Activated T-cell treated with anti-CD3 and anti-CD28 coated beads, Interleukin-2, amount 50 U/mL, for 72 hours (primary cell): Measurements from ENCODE around the gene ATP5MG. TPM values are rescaled to one million over a fixed set of nuclear protein-coding genes. Genes with fewer than 3 reads are reported as not detected.
"Not testable (repeated sequence)": the region's sequence is repeated elsewhere in the genome, so short reads cannot be mapped to it uniquely, and the experiment has no call there.

ENCODE experiments used
- ATAC-seq, 2 donors: fragments of 150-1000 bp; cut with Tn5 transposase; replicated peaks in 1 of 2; 2 replicates each; pipeline ENCODE4 v1.10.0; 2021; ENCODE audit warnings: moderate library complexity in 2 of 2, mild to moderate bottlenecking in 1 of 2
- DNase-seq, 2 donors: peaks; one replicate each; pipeline ENCODE4 v3.0.0; 2021 to 2022; ENCODE audit warnings: mixed read lengths in 1 of 2
- H3K27ac Mint-ChIP-seq: one replicate; pipeline ENCODE4 v1.8.0; 2022; ENCODE audit warnings: mild to moderate bottlenecking, moderate library complexity, mixed read lengths
- H3K27me3 Mint-ChIP-seq: one replicate; pipeline ENCODE4 v1.8.0; 2022; ENCODE audit warnings: low read depth, mixed read lengths
- H3K36me3 Mint-ChIP-seq, 2 donors: one replicate each; pipeline ENCODE4 v1.8.0; 2022; ENCODE audit warnings: mixed read lengths in 2 of 2, mild to moderate bottlenecking in 1 of 2; ENCODE audit not compliant: insufficient read depth in 2 of 2
- H3K4me1 Mint-ChIP-seq: one replicate; pipeline ENCODE4 v1.8.0; 2022; ENCODE audit warnings: low read depth, mixed read lengths
- H3K4me3 Mint-ChIP-seq, 2 donors: one replicate each; pipeline ENCODE4 v1.8.0; 2022; ENCODE audit warnings: mild to moderate bottlenecking in 2 of 2, mixed read lengths in 2 of 2, moderate library complexity in 2 of 2
- H3K9me3 Mint-ChIP-seq, 2 donors: one replicate each; pipeline ENCODE4 v1.8.0; 2022; ENCODE audit warnings: mixed read lengths in 2 of 2
- total RNA-seq, 2 donors: library from RNA; stranded (reverse); gene quantifications; one replicate each; pipeline ENCODE4 v1.2.3, GENCODE V29; 2022

Gene ATP5MG
- total RNA-seq, 2 donors from 2014 or later = 176 to 225 TPM

DNA sequence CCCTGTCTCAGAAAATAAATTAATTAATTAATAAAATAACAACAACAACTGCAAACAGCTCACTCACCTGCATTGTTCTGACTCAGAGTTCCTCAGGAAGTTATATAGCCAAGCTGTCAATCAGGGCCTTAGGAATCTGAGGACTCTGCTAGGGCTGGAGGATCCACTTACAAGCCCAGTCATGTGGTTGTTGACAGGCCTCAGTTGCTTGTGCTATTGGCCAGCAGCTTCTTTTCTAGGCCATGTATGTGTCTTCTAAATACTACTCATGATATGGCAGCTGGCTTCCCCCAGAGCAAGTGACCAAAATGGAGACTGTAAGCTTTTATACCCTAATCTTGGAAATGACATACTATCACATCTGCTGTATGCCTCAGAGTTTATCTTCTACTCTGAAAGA lies 20.8 kb upstream of the ATP5MG start:
- Mint-ChIP-seq H3K27me3 (no peaks in the 10 kb centered on the region), H3K4me3 (no peak overlapping the region), H3K9me3 (no peaks in the 10 kb centered on the region), H3K36me3 (peaks cover 7 to 33% of the 10 kb centered on the region in 2 donors), H3K27ac (no peak overlapping the region), H3K4me1 (peaks cover 5% of the 10 kb centered on the region)
- DNase-seq = no peak
- ATAC-seq = no peak

DNA sequence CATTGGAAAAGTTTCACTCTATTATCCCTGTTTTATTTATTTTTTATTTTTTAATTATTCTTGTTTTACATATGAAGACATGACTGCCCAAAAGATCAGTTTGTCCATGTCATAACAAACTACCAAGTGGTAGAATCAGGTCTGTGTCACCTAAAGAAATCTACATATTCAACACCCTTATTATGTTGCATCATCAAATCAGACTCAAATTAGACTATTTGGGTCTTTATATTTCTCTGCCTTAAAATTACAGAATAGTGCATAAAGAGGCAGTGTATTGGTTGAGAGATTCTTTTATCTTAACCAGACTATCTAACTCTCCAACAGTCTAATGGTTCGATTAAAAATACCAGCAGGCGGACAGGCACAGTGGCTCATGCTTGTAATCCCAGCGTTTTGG lies 18.5 kb upstream of the ATP5MG start:
- Mint-ChIP-seq H3K27me3 (no peaks in the 10 kb centered on the region), H3K9me3 (no peaks in the 10 kb centered on the region), H3K27ac (no peak overlapping the region), H3K36me3 (peaks cover 12 to 46% of the 10 kb centered on the region in 2 donors), H3K4me3 (no peak overlapping the region), H3K4me1 (no peaks in the 10 kb centered on the region)
- ATAC-seq = no peak
- no peak for DNase-seq

DNA sequence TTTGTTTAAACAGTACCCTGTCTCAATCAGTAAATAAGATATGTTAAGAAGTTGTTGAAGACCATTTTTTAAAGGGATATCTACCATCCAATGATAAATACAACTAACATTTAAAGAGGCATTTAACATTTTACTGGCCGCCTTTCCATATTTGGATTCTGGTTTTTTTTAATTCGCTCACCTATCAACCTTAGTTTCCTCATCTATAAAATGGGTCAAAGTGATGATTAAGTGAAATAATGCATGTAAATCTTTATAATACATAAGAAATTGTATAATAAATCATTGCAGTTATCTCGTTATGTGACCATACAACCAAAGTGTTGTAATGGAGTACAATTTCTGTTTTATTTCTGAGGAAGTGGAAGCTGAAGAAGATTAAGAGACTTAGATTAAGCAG lies 17.7 kb upstream of the ATP5MG start:
- no peak overlapping the region for H3K27ac Mint-ChIP-seq
- peaks cover 12 to 46% of the 10 kb centered on the region in 2 donors for H3K36me3 Mint-ChIP-seq

DNA sequence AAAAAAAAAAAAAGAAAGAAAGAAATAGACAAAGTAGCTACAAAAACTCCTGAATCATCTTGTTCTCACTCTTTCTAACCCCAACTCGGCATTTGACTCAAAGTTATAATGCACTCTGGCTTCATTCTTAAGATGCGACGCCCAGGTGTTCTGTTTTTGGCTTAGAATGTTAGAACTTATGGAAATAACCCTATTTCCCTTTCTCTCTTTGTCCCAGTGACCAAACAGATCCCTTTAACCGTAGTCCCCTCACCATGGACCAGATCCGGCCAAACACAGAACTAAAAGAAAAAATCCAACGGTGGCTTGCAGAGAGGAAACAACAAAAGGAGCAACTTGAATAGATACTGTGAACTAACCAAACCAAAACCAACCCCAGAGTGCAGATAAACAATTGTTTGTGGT lies 5.3 kb upstream of the ATP5MG start:
- Mint-ChIP-seq H3K27ac (peak overlapping the region; percentile 91), H3K27me3 (no peaks in the 10 kb centered on the region), H3K4me3 (peak overlapping the region; percentile 50 to 83), H3K36me3 (peaks cover 0 to 24% of the 10 kb centered on the region in 2 donors), H3K9me3 (no peaks in the 10 kb centered on the region), H3K4me1 (peaks cover 53% of the 10 kb centered on the region)
- peak; percentile 36 to 52 for ATAC-seq
- DNase-seq = peak in 1 of 2 donors; percentile 32

More for the DNA sequence above, 17.7 kb upstream of the ATP5MG start:
- no peaks in the 10 kb centered on the region for H3K9me3 Mint-ChIP-seq
- H3K27me3 Mint-ChIP-seq = no peaks in the 10 kb centered on the region
- DNase-seq (no peak), ATAC-seq (no peak)
- H3K4me3 Mint-ChIP-seq = no peak overlapping the region
- H3K4me1 Mint-ChIP-seq = no peaks in the 10 kb centered on the region

DNA sequence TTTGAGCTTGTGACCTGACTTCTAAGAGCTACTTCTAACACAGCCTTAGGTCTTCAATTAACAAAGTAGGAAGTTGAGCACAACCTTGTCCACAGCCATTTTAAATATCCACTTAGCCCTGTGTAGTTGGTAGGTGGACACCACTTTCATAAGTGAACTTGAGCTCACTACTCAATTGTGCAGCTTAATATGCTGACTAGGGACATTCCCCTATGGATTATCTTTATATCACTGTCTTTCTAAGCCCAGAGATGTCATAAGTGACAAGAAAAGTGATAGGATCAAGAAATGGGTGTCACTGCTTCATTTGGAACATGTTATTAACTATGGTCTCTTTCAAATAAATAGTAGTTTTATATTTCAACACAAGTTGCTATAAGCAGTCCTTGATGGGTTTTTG lies 4.0 kb upstream of the ATP5MG start:
- Mint-ChIP-seq H3K27ac (peak overlapping the region; percentile 100), H3K4me3 (no peak overlapping the region), H3K27me3 (no peaks in the 10 kb centered on the region), H3K4me1 (peaks cover 60% of the 10 kb centered on the region), H3K9me3 (no peaks in the 10 kb centered on the region), H3K36me3 (peaks cover 2 to 29% of the 10 kb centered on the region in 2 donors)
- no peak for ATAC-seq
- no peak for DNase-seq

DNA sequence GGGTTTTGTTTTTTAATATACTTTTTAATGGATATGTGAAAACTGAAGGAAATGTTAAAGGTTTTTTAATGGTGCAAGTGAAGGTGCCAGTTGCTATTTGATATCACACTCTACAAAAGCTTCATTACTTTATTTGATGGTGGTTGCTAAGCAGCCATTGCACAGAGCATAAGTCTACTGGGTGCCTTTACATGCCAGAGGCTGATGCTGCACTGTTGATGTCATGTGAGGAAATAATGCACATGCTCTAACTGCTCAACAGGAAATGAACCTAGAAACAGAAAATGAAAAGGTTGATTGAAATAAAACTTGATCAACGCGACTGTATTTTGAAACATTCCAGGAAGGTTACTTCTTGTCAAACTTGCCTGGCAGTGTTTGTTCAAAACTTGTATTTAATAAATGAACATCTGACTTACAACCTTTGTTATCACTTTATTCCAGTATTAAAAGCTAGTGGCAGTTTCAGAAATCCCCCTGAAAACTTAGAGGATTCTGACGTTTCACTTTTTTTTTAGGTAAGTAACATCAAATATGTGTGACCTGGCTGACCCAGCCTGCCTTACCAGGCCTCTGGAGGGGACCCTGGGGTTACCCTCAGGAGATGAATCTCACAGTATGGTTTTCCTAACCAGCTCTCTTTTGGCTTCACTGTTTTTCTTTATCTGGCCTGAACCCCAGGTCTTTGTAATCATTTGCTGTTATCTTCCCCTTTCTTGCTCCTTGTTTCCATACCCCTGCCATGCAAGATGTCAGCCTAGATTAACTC lies 2.4 kb upstream of the ATP5MG start:
- H3K4me3 Mint-ChIP-seq = peak overlapping the region; percentile 96 to 98
- DNase-seq = peak; percentile 56 to 58
- H3K27ac Mint-ChIP-seq = peak overlapping the region; percentile 100
- H3K36me3 Mint-ChIP-seq = peaks cover 2 to 23% of the 10 kb centered on the region in 2 donors
- no peaks in the 10 kb centered on the region for H3K27me3 Mint-ChIP-seq
- no peaks in the 10 kb centered on the region for H3K9me3 Mint-ChIP-seq
- ATAC-seq = peak; percentile 82 to 86
- peaks cover 70% of the 10 kb centered on the region for H3K4me1 Mint-ChIP-seq

DNA sequence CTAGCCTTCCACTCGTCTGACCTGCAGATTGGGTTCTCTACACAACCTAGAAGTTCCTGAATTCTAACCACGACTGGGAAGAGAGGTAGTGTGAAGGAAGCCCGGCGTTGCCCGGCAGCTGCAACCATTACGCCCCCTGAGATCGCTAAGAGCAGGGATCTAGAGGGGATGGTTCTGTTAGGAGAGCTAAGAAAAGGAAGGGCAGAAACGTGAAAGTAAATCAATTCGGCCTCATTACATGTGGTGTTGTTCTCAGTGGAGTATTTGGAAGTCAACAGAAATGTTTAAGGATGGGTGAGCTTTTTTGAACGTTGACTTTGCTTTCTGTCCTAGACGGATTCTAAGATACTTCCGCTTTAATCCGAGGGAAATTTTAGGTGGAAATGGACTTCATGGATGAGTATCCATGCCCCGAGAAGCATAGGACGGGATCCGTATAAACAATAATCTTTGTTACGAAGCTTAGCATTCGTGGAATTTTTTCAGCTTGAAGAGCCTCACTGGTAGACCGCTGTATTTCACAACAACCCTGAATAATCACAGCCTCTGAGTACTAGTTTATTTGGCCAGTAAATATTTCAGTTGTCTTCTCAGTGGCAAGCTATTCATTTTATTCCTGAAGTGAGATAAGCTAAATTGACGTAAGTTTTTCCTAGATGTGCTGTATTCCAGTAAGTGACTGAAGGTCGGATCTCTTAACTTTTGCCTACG lies 629 bp downstream of the ATP5MG start:
- Mint-ChIP-seq H3K4me1 (peaks cover 83% of the 10 kb centered on the region), H3K9me3 (no peaks in the 10 kb centered on the region), H3K4me3 (peak overlapping the region; percentile 96 to 98), H3K27me3 (no peaks in the 10 kb centered on the region), H3K27ac (peak overlapping the region; percentile 100), H3K36me3 (peaks cover 6 to 14% of the 10 kb centered on the region in 2 donors)
- DNase-seq (no peak), ATAC-seq (no peak)

DNA sequence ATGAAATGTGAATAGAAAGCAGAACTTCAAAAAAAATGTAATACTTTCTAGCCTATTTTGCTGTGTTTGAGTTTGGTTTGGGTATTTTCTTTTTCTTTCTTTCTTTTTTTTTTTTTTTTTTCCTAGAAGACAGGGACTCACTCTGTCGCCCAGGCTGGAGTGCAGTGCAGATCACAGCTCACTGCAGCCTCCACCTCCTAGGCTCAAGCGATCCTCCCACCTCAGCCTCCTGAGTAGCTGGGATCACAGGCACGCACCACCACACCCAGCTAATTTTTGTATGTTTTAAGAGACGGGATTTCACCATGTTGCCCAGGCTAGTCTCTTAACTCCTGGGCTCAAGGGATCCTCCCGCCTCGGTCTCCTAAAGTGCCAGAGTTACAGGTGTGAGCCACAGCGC lies 1.2 kb downstream of the ATP5MG start:
- H3K9me3 Mint-ChIP-seq, ATAC-seq, DNase-seq, H3K27me3 Mint-ChIP-seq: not testable (repeated sequence)
- H3K4me3 Mint-ChIP-seq = peak overlapping the region; percentile 96 to 98
- peaks cover 79% of the 10 kb centered on the region for H3K4me1 Mint-ChIP-seq
- H3K27ac Mint-ChIP-seq = peak overlapping the region; percentile 100
- H3K36me3 Mint-ChIP-seq = peaks cover 6 to 17% of the 10 kb centered on the region in 2 donors

DNA sequence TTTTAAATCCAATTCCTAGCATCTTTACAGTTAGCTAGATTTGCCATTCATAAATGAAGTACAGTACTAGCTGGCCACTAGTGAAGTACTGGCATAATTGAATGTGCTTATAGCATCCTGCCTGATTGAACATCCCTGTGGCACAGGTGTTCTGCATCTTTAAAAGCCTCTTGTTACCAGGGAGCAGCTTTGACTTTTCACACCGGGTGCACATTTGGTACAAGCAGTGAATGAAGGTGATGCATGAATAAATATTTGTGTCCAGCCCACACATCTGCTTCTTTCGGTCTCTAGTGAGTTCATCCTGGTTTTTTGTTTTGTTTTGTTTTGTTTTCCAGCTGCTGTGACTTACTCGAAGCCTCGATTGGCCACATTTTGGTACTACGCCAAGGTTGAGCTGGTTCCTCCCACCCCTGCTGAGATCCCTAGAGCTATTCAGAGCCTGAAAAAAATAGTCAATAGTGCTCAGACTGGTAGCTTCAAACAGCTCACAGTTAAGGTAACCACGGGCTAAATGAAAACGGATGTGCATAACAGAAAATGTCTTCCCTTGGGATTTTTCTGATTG lies 5.3 kb downstream of the ATP5MG start:
- H3K9me3 Mint-ChIP-seq = no peaks in the 10 kb centered on the region
- no peak for DNase-seq
- peak overlapping the region in 1 of 2 donors; percentile 60 for H3K4me3 Mint-ChIP-seq
- no peak for ATAC-seq
- no peaks in the 10 kb centered on the region for H3K27me3 Mint-ChIP-seq
- H3K4me1 Mint-ChIP-seq = peaks cover 48% of the 10 kb centered on the region
- H3K27ac Mint-ChIP-seq = peak overlapping the region; percentile 96
- H3K36me3 Mint-ChIP-seq = peaks cover 4 to 26% of the 10 kb centered on the region in 2 donors

DNA sequence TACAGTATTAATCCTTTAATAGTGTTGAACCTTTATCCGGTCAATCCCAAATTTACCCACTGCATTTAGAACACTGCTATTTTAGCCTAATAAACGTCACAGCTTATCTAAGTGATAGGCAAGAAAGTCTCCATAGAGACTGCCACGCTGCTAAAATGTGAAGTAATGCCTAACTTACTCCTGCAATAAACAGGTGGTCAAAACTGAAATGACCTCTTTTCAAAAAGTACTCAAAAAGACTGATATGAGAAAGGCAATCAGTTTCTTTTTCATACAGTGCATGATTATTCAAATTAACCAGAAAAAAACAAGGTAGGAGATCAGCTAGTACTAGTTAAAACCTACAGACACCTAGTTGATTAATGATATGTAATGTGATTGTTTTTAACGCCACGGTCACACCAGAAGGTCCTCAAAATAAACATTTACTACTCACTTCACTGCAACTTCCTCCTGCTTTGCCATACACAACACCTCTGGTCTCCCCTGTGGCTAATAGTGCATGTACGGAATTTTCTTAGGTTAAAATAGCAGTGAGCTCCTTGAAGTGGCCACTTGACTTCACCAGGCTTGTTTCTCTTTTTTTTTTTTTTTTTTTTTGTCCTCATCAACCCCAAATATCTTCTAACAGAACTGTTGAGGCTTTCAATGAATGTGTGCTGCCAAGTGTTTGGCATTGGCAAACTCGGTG lies 8.8 kb downstream of the ATP5MG start:
- Mint-ChIP-seq H3K4me3 (no peak overlapping the region), H3K9me3 (no peaks in the 10 kb centered on the region), H3K36me3 (peaks cover 2 to 21% of the 10 kb centered on the region in 2 donors), H3K27ac (peak overlapping the region; percentile 78), H3K27me3 (no peaks in the 10 kb centered on the region), H3K4me1 (peaks cover 20% of the 10 kb centered on the region)
- ATAC-seq (no peak), DNase-seq (no peak)

DNA sequence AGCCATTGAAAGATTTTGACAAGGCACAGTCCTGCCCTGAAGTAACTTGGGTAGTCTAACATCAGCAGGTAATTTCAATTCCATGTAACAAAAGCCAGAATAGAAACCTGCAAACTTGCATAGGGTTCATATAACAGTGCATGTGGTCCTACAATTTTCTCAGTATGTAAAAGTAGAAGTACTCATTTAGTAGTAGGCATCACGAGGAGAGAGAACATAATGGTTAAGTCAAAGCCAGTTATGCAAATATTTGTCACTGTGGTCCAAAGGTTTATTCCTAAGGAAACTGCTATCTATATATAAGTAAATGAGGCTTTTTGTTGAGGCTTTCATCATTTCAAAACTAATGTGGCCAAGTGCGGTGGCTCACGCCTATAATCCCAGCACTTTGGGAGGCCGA lies 10.1 kb downstream of the ATP5MG start:
- Mint-ChIP-seq H3K9me3 (no peaks in the 10 kb centered on the region), H3K4me1 (peaks cover 7% of the 10 kb centered on the region), H3K27ac (no peak overlapping the region), H3K27me3 (no peaks in the 10 kb centered on the region), H3K4me3 (no peak overlapping the region), H3K36me3 (peaks cover 0 to 19% of the 10 kb centered on the region in 2 donors)
- ATAC-seq (peak in 1 of 2 donors; percentile 19), DNase-seq (no peak)

DNA sequence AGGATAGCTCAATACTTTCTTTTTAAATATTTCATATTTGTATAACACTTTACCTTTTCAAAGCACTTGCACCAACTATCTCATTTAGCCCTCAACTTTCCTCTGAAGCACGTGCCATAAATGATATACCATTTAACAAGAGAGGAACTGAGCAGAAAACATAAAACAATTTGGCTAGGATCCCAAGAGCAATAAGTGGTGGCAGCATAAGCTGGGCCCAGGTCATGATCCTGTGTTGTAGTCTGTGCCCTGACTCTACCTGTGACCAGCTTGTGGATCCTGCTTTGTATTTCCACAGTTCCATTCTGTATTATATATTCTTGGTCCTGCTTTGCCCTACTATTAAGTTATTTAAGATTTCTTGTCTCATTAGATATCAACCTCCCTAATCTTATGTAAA lies 11.5 kb downstream of the ATP5MG start:
- Mint-ChIP-seq H3K36me3 (peaks cover 0 to 11% of the 10 kb centered on the region in 2 donors), H3K27me3 (no peaks in the 10 kb centered on the region), H3K4me1 (no peaks in the 10 kb centered on the region), H3K4me3 (no peak overlapping the region), H3K27ac (peak overlapping the region; percentile 71), H3K9me3 (no peaks in the 10 kb centered on the region)
- DNase-seq = no peak
- no peak for ATAC-seq
